Erythroblast (primary cell): ENCODE data around the gene RIT2.

Source experiments
- GATA1 ChIP-seq: IDR thresholded peaks from 2 replicates; pipeline ENCODE4 v1.6.1; 2011; ENCODE audit warnings: low read depth, mild to moderate bottlenecking, control low read depth, low read length, moderate library complexity
- POLR2A ChIP-seq: IDR thresholded peaks from 2 replicates; pipeline ENCODE4 v1.6.1; 2011; ENCODE audit warnings: mild to moderate bottlenecking, low read length

DNA sequence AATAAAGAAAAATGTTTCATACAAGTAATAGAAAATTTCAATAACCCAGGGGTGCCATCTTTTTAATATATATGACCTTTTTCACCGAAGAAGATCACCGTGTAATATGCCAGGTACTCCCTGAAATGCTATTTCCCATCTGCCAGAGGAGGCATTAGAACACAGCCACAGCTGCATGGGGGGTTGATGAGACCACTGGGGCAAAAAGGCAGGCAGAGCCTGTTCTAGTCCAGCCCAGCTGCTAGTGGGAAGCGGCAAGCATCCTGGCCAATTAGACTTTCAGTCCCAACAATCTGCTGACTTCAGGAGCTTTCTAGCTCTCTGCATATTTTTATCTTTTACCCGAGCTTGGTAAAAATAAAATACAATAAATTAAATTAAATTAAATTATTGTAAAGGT lies 362.6 kb downstream of the RIT2 start:
- TF ChIP-seq POLR2A, result no peak
- no peak for TF ChIP-seq GATA1
